ENCODE results near the gene CELSR1.

The CELSR1 gene

GRCh38 chr22:46463435-46464227 is 73.8 kb downstream of the CELSR1 start:
- Histone ChIP-seq H3K27ac (replicated peaks) (no peak overlapping the region), H3K4me3 (replicated peaks; ENCODE audit: insufficient read depth, low read length) (no peak overlapping the region), H3K27me3 (ENCODE audit: insufficient read depth, poor library complexity, severe bottlenecking) (no peaks in the 10 kb centered on the region)
- TF ChIP-seq GABPA (IDR thresholded peaks at IDR 0.05; ENCODE audit: low read depth) (no peak), POLR2AphosphoS5 (IDR thresholded peaks at IDR 0.05; ENCODE audit: low read depth) (no peak), REST (IDR thresholded peaks at IDR 0.05; ENCODE audit: insufficient replicate concordance, low read depth) (no peak), CTCF (IDR thresholded peaks at IDR 0.05; ENCODE audit: insufficient read depth, low read length) (no peak), SPI1 (IDR thresholded peaks at IDR 0.05; ENCODE audit: borderline replicate concordance, low read depth) (no peak)
- no peak for DNase-seq (ENCODE audit: low read depth in 1 of 2, low spot score in 1 of 2)

- no peaks in the 10 kb centered on the region for H3K27me3 ChIP-seq (ENCODE audit: insufficient read depth, poor library complexity, severe bottlenecking)
- DNase-seq (ENCODE audit: low read depth in 1 of 2, low spot score in 1 of 2), result no peak
Observed at GRCh38 chr22:46462726-46463371, 74.6 kb downstream of the CELSR1 start.

More at GRCh38 chr22:46462726-46463371, 74.6 kb downstream of the CELSR1 start:
- TF ChIP-seq GABPA (IDR thresholded peaks at IDR 0.05; ENCODE audit: low read depth) (no peak), CTCF (IDR thresholded peaks at IDR 0.05; ENCODE audit: insufficient read depth, low read length) (no peak), REST (IDR thresholded peaks at IDR 0.05; ENCODE audit: insufficient replicate concordance, low read depth) (no peak), SPI1 (IDR thresholded peaks at IDR 0.05; ENCODE audit: borderline replicate concordance, low read depth) (no peak), POLR2AphosphoS5 (IDR thresholded peaks at IDR 0.05; ENCODE audit: low read depth) (no peak)
- no peak overlapping the region for H3K4me3 ChIP-seq (replicated peaks; ENCODE audit: insufficient read depth, low read length)
- H3K27ac ChIP-seq (replicated peaks), result no peak overlapping the region
